GM19328 (cell line): ENCODE data around the gene PTCH1.

ENCODE experiments used
- ATAC-seq: cut with Tn5 transposase; IDR thresholded peaks from one replicate; pipeline ENCODE4 v1.9.1; 2021; ENCODE audit warnings: mild to moderate bottlenecking, moderate library complexity; ENCODE audit not compliant: unreplicated experiment

PTCH1 gene

DNA sequence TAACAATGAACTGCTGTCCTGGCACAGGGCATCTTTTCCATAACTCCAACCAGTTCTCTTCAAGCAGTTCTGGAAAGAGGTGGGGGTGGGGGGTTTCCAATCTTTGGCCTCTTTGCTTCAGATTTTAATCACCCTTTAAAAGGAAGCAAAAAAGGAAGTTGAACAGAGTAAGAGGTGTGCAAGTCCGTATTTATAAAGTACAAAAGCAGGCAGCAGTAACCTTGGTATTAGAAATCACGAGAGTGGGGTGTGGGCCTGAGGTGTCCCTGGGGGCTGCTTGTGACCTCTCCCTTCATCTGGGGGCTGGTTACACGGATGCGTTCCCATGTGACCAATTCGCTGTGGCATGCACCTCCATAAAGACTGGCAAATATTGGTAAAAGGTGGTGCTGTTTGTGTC, 70.5 kb downstream of the PTCH1 start:
- ATAC-seq: no peak

DNA sequence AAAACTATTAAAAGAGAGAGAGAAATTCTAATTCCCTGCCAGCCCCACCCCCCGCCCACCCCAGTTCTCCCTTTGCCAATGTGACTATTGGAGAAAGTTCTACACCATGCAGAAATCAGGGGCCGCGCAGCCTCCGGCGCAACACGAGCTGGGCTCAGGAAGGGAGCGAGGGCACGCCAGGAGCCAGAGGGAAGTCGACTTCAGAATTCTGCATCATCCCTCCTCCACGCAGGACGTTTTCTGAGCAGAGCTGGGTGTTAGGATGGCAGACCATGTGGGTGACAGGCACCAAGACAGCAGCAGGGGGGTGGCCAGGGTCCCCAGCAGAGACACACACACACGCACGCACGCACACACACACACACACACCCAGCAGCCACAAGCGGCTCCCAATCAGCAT, 72.6 kb downstream of the PTCH1 start:
- ATAC-seq: no peak

GRCh38 chr9:95443301-95443700, 73.5 kb downstream of the PTCH1 start:
- ATAC-seq: no peak

DNA sequence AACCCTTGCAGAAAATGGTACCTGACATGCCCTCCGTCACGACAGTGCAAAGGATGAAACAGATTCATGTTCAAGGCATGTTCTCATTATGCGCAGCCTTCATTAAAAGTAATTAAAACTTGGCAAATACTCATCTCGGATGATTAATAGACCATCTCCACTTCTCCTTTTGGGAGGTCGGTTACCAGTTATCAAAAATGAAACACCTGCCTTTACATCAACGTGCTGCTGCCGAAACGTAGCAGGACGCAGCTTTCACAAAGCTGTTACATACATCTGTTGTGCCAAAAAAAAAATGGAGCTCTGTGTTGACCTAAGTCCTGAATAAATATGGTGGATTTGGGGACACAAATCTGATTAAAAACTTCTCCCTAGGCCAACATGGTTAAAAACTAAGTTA, 75.7 kb downstream of the PTCH1 start:
- ATAC-seq: no peak

DNA sequence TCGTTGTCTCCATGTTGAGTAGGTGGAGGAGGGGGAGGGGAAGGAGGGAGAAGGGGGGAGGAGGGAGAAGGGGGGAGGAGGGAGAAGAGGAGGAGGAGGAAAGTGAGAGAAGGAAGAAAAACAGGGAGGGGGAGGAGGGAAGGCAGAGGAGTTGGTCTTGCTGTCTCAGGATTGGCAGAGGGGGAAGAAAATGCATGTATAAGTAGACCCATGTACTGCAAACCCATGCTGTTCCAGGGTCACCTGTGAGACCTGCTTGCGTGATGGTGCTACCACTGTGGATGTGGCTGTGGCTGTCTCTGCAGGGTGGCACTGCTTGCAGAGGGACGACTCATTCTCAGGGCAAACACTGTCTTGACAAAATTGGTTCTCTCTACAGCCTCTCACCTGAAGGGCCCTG, 76.3 kb downstream of the PTCH1 start:
- ATAC-seq: no peak

DNA sequence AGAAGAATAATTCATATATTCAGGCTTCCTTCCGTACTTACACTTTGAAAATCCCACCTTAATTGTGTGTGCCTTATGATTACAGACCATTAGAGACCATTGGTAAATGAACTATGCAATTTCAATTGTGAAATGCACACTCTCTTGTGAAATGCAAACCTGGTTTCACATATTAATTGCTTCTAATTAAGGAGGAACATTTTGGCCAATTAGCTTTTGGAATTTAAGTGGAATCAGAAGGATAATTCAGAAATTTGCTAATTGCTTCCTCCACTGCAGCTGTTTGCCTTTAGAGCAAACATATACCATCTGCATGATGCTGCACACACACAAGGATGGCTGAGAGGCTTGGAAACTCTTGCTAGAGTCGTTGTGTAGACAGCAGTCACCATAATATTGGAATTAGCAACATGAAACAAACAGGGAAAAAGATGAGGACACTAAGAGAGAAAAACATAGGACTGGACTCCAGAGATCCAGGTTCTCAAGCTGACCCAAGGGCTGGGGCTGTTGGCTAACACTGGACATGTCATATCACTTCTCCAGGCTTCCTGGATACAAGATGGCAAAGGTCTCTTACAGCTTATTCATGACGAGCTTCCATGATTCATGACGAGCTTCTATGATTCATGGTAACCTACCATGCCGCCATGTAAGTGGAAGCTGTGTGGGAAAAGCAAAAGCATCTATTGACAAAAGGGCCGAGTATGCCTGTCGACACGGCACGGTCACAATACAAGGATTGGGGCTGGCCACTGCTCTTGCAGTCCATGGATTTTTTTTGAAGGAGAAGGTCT, 78.0 kb downstream of the PTCH1 start:
- ATAC-seq: no peak

- ATAC-seq: no peak
Measured at GRCh38 chr9:95437559-95437958, 79.2 kb downstream of the PTCH1 start.

GRCh38 chr9:95436416-95436815, 80.4 kb downstream of the PTCH1 start:
- no peak for ATAC-seq

DNA sequence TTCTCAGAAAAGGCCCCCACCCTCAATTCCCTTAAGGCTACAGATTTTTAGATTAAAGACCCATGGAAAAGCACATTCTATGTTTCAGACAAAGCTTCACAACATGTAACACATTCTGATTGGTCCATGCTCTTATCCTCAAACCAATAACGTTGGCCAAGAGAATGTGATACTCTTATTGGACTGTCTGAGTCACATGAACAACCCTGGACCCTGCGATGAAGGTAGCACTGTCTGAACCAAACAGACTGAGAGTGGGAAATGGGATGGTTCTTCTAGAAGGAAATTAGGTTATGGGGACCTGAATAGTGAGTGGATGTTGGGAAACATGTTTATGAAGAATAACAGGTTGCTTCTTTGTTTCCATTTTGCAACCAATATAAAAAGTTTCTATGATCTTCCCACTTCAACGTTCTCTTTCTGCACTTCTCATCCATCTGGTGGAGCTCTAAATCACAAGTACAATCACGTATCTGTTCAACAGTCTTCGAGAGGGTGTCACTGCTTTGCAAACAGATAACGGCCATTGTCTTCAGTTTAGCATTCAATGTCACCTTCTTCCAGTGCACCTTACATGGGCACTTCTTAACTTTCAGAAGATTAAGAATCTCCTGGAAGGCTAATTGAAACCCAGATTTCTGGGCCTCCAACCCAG, 81.6 kb downstream of the PTCH1 start:
- no peak for ATAC-seq

- no peak for ATAC-seq
Measured at GRCh38 chr9:95434116-95435073, 82.4 kb downstream of the PTCH1 start.

DNA sequence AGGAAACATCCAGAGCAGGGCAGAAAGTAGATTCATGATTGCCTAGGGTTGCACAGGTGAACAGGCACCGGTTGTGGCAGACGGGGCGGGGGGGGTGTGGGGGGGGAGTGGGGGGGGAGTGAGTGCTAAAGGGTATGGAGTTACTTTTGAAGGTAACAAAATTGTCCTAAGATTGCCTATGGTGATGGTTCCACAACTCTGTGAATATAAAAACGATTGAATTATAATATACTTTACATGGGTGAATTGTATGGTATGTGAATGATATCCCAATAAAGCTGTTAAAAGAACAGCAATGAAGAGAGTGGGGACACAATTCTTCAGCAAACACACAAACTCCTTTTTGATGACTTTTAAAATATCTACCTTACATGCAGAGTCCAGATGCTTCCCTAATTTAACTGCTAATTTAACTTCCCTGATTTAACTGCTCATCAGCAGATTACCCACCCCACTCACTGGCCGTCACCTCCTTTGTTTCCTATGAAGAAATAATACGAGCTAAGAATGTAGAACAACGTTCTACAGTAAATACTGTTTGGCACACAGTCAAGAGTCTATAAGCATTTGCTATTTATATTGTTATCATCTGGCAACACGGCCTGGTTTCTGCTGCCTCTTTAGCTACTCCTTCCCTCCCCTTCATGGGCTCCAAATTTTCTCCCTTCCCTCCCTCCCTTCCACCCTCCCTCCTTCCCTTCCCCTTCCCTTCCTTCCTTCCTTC, 83.5 kb downstream of the PTCH1 start:
- ATAC-seq: no peak

DNA sequence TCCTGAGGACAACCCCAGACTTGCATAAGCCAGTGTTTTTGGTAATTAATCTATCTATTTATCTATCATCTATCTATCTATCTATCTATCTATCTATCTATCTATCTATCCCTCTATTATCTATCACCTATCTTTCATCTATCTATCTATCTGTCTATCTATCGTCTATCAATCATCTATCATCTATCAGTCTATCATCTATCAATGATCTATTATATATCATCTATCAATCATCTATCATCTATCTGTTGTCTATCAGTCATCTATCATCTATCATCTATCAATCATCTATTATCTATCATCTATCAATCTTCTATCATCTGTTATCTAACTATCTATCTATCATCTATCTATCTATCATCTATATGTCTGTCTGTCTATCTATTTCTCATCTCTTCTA, 85.5 kb downstream of the PTCH1 start:
- ATAC-seq: no peak

DNA sequence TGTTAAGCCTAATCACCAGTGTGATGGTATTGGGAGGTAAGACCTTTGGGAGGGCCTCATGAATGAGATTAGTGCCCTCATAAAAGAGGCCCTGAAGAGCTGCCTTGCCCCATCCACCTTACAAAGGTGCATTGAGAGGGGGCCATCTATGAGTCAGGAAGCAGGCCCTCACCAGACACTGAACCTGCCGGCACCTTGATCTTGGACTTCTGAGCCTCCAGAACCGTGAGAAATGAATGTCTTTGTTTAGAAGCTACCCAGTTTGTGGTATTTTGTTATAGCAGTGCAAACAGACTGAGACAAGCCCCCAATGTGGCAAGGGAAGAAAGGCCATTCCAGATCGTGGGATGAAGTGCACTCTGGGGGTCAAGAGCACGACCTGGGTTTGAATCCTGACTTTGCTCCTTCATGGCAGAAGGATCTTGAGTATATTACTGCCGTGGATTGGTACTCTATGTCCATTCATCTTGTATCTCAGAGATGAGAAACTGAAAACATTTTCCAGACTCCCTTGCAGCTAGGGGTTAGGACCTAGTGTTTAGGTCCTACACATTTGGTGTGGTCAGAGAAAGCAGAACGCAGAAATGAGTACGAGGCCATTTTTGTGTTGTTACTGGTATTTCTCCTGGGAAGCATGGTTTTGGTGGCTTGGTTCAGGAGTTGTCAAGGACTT, 86.7 kb downstream of the PTCH1 start:
- ATAC-seq: no peak

GRCh38 chr9:95429096-95429495, 87.7 kb downstream of the PTCH1 start:
- ATAC-seq: no peak

GRCh38 chr9:95425910-95426551, 90.7 kb downstream of the PTCH1 start:
- ATAC-seq: no peak

DNA sequence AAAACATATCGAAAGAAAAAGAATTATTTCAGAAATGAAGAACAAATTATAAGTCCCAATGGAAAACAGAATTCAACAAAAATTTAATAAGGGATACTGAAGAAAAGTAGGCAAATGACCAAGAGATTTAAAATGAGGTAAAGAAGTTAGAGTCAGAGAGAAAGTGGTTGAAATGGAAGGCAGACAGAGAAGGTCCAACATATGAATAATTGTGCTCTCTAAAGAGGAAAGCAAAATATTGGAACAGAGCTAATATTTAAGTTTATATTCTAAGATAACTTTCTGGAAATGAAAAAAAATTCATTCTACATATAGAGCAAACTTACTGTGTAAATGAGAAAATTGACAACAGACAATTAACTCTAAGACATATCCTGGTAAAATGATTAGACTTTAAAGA, 94.1 kb downstream of the PTCH1 start:
- ATAC-seq: no peak

- ATAC-seq: no peak
Measured at GRCh38 chr9:95420518-95420917, 96.3 kb downstream of the PTCH1 start.

GRCh38 chr9:95419444-95419843, 97.3 kb downstream of the PTCH1 start:
- ATAC-seq: no peak

DNA sequence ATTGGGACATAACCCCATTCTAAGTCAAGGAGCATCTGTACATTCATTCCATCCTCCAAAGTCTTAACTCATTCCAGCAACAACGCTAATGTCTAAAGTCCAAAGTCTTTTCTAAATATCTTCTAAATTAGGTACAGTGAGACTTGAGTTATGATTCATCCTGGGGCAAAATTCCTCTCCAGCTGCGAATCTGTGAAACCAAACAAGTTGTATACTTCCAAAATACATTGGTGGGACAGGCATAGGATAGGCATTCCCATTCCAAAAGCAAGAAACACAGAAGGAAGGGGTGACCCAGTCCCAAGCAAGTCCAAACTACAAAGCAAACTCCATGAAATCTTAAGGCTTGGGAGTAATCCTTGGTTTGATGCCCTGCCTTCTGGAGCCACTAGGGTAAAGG, 101.6 kb downstream of the PTCH1 start:
- ATAC-seq: no peak

DNA sequence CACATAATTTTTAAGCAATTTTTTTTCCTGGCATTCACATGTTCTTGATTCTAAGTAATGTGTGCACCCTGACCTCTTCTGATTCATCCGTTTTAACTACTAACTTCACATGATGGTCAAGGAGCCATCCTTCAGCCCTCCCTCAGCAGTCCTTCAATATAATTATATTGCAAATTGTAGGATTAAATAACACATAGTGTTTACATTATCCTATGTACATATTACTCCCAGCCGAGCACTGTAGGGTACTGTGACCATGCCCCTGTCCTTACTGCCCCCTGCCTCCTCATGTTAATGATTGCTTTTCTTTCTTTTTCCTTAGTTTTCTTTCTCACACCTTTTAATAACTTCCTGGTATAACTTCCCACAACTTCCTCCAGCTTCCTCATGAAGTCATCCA, 103.0 kb downstream of the PTCH1 start:
- ATAC-seq: no peak
